ENCODE results near the gene GLRX5.

The GLRX5 gene

DNA sequence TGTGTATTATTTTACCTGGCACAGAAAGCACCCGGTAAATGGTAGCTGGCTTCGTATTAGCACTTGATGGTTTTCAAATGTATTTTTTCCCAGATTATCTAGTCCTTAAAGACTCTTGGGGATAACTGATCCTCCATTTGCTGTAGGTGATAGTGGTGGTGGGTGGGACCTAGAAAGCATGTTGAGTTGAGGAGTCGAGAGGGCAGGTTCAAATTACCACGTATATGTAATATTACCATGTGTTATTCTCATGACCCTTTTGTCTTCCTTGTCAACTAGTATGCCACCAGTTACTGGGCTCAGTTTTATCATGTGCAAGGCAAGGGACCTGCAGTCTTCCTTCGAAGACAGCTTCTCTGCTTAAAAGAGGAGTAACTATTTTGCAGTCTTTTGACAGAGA is 1.8 kb downstream of the GLRX5 start:
- no peak for DNase-seq

DNA sequence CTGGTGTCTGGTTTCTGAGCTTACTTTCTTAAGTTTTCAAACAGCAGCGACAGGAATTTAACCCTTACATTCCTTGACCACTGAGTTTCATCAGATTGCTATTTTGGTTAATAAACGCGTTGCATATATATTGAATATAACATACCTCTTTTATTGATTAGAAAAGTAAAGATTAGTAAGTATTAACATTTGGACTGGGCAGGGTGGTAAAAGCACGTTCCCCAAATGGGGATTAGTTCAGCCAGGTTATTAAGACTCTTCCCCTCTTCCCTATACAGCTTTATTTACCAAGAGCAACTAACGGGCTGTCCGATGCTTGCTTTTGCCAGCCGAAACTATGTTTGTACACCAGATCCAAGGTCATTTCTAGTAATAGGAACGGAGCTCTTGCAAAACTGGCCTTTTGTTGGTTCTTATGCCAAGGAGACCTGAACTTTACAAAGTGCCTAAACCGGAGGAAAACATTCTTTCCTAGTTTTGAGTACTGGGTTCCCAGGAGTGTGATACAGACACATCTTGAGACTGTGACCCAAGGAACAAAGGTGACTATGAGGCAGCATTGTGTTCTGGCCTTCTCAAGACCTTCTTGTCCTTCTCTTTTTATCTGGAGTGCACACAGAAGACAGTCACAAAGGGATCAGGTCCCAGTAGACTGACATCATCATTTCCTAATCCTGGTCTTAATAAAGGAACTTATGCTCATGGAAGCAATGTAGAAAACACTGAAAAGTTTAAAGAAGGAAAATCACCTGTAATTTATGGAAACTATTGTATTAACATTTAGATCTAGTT is 2.6 kb downstream of the GLRX5 start:
- DNase-seq: no peak

DNA sequence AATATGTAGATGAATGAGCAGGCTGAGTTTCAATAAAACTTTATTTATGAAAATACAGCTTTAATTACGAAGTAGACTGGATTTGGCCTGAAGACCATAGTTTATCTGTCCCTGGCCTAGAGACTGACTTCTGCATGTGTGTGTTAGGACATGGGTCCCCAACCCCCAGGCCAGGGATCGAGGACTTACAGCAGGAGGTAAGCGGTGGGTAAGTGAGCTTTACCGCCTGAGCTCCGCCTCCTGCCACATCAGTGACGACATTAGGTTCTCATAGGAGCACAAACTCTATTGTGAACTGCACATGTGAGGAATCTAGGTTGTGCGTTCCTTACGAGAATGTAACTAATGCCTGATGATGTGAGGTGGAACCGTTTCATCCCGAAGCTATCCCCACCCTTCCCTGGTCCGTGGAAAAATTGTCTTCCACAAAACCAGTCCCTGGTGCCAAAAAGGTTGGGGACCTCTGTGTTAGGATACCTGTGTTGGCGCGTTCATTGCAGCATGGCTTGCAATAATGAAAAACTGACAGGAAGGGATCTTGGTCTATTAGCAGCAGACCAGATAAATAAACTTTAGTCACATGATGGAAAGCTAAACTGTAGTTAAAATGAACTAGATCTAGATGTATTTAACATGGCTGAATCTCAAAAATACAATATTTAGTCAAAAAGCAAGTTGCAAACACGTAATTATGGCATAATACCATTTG is 4.1 kb downstream of the GLRX5 start:
- no peak for DNase-seq

DNA sequence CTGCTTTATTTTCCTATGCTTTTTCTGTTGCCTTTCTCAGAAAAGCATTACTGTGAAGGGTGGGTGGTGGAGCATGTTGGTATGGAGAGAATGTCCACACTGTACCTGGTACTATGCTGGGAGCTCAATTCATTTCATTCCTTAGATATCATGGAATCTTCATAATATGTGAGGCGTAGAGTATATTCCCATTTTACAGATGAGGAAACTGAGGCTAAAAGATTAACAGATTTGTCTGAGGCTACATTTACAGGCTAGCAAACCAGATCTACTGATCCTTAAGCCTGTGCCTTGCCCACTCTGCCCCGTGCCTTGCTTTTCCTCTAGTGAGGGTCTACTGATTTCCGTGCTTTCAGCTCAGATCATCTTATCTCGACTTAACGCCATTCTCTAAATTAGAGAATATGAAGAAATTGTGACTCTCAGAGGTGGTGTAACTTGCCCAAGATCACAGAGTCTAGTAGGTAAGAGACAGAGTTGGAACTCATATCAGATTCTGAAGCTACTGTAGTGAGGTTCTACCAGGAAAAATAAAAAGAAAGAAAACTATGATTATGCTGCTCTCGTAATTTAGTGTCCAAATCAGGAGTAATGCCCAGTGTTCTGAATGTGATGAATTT is 5.5 kb downstream of the GLRX5 start:
- no peak for DNase-seq

DNA sequence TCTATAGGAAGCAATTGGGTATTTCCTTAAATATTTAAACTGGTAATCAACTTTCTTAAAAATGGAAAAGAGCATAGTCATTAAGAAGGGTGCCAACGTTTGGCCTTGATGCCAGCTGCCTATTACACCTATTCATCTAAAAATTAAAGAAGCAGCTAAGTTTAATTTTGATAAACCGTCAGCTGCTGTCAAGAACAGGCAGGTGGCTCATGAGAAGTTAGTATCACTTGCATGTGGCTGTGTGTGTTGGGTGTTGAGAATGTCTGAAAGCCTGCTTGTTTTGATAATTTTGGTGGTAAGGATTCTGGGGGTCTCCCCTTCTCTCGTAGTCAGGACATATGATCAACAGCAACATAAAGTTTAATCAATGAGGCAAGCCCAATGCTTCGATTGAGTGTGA is 6.5 kb downstream of the GLRX5 start:
- no peak for DNase-seq

DNA sequence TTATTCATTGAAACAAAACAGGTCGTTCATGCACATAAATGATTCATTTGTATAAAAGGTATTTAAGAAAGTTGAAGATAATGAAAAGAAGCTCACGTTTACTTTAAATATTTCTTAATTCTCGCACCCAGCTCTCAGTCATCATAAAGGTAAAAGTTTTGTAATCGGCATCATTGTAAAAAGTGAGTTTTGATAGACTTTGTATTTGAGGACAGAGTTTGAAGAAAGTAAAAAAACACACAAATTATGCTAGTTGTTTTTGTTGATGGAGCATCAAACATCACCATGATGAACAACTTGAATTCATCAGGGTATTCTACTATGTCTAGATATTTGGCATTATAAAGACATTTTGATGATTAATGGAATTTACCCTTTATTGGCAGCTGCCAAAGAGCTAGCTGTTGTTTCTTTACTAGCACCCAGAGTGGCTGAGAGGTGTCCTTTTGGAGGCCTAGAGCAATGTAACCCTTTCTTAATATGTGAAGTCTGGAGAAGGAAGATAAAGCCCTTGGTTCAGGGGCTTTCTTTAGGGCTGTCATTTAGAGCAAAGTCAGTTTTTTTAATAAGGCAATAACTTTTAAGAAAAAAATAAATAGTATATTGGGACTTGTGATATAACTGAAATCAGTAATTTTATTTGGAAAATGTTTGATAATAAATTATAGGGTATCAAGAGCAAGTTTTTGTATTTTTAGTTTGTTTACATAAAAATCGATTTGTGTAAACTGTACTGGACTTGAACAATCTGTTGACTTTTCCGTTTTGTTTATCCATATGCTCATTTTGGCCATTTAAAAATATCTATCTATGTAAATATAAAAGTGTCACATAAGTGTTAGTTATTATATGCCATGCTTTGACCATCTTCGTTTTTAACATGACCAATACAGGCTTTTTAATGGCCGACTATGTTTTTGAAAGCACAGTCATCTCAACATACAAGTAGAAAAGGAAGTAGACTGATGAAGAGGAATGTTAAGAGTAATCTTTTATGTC is 7.4 kb downstream of the GLRX5 start:
- no peak for DNase-seq

DNA sequence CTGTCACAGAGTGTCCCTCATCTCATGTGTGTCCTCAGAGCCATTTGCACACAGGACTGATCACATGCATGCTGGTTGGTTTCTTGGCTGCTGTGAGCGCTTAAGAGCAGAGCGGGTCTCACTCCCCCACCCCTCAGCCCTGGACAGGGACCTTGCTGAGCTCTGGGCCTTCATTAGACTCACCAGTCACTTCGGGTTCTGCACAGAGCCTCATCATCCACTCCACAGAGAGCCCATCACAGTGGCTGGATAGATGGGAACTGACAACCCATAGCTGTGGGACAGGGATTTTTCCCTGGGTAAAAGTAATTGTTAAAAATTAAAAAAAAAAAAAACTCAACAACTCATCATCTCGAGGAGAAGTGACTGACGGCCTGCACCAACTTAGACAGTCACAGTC is 8.2 kb downstream of the GLRX5 start:
- no peak for DNase-seq

DNA sequence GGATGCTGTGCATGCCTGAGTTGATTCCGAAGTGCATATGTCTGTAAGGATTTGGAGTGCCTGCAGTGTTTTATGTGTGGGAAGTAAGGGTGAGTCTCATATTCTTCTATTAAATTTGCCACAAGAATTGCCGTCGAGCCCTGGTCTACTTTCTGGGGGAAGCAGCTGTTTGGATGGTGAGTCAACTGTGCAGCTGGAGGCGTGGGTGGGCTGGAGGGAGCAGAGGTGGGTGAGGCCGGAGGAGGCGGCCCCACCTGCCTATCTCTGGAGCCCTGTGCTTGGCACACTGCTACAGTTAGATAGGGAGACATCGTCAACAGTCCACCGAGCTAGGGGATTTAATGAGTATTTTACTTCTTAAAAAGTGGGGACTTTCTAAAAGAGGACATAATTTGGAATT is 9.7 kb downstream of the GLRX5 start:
- DNase-seq: no peak

DNA sequence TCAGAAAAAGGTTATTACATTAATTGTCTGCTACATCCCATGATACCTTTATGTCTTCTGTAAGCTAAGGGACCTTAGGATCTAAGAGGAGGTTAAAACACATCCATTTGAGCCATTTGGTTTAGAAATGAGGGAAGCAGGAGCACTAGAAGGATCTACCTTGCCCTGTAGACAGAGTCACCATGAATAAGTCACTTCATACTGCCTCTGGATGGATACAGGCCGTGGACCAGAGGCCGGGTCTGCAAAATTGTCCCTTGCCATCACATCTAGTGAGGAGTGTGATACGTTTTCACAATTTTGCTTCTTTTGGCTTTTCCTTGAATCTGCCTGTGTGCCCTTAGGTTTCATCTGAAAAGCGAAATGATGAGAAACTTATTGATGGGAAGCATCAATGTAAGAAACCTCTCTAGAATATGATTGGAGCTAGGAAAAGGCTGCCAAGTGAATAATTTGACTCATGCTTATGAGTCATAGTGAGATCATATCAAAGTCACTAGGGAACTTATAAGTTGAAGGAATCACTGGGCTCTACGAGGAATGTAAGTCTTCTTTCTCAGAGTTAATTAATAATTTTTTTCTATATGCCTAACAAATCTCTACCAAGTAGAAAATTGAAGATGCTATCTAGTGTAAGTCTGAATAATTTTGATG is 10.8 kb downstream of the GLRX5 start:
- DNase-seq: no peak

DNA sequence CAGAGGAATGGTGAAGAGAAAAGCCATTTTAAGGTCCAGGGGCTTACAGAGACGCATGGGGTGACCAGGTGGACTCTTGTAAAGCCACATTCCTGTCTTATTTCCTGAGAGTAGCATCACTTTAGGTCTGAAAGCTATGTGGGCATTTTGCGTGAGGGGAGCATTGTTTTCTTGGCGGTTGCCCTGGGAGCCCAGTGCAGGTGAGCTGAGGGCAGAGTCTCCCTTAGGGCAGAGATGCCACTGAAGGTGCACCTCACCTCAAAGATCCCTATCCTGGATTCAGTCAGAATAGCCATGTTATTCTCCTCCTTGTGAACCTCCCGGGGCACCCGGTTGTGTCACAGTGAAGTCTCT is 12.4 kb downstream of the GLRX5 start:
- no peak for DNase-seq

DNA sequence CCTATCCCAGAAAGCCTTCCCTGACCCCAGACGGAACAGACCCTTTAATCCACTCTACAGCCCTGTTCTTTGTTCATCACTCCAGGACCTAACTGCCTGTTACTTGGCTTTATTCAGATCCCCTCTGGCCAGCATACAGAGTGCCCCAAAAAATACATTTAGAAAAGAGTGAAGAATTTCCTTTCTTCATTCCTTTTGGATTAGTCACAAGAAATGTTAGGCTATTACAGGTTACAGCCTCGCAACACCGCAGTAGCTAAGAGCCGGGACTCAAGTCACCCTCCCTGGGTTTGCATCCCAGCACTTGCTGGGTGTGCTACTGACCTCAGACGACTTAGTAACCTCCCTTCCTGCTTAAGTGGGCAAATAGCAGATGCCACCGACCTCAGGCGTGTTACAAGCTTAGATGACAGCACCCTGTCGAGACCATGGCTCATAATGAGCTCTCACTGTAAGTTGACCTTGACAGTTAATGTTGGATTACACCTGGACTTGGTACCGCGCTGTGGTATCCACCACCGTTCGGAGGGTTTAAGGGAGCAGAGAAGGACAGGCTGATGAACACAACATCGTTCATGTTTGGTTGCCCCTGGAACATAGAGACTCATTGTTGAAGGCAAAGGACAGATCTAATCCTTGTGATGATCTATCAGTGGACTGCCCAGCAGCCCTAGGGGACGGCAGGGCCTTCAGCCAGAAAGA is 12.9 kb downstream of the GLRX5 start:
- DNase-seq: no peak

DNA sequence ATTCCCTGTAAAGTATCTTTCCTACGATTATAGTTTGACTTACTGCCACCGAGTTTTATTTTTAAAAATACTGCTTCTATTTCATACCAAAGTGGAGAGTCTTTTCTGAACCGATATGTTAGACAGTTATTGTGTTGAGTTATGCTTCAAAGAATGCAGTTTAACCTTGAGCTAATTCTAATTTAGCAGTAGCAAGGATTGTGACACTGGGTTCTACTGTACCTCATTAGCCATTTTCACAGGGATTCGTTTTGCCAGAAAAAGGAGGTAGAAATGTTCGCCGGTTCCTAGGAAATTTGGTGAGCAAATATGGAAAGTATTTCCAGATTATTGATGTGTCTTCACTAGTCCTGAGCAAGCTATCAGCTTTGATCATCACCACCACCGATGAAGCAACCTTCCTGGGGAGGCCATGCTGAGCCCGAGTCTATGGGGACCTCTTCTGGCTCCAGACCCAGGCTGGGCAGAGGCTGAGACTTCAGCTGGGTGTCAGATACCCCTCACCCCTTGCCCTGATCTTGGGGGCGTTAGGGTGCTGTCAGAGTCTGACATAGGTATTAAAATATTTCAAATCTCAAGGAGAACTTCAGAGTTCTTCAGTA is 13.6 kb downstream of the GLRX5 start:
- no peak for DNase-seq

DNA sequence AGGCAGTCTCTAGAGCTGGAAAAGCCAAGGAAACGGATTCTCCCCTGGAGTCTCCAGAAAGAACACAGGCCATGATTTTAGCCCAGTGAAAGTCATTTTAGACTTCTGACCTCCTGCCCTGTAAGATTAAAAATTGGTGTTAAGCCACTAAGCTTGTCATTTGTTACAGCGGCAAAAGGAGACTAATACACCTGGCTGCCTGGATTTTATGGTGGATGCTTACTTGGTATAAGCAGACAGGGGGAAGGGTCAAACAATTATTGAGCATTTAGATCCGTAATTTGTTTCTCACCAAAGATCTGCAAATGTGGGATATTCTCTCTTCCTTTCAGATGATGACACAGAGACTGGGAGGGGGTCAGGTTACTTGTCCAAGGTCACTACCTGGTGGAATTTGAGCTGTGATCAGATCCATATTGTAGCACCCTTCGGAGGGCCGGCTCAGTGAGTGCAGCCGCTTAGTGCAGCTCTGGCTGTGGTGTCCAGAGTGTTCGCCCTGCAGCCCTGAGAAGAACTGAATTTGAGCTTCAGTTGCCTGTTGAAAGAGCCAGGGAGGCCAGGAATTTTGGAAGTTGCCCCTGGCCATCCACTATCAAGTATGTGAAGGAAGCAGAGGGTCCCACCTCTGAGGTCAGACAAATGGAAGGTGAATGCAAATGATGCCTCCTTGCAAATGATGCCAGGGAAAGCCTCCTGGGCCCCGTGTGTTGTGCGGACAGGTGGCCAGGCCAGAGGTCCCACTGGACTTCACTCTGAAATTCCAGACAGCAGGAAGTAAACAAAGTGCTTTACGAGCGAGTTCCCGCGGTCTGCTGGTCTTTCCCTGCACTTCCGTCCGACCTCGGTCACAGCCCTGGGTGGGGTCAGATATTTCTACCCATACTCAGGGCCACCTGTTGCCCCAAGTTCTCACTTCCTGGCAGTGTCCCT is 15.1 kb downstream of the GLRX5 start:
- no peak for DNase-seq

DNA sequence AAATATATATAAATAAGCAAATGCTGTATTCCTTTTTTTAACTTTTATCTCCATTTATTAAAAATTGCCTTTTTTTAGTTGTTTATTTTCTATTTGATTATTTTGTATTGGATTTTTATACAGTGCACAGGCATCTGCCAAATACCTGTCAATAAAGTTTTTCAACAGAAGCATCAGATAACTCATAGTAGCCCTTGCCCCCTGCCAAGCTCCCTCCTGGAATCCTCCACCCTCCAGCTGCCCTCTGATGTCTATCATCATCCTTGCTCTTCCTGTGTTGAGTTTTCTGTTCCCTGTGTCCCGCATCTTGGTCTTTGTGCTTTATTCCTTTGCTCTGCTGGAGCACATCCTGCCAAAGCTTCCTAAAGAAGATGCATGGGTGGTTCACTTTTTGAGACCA is 16.6 kb downstream of the GLRX5 start:
- DNase-seq: no peak

DNA sequence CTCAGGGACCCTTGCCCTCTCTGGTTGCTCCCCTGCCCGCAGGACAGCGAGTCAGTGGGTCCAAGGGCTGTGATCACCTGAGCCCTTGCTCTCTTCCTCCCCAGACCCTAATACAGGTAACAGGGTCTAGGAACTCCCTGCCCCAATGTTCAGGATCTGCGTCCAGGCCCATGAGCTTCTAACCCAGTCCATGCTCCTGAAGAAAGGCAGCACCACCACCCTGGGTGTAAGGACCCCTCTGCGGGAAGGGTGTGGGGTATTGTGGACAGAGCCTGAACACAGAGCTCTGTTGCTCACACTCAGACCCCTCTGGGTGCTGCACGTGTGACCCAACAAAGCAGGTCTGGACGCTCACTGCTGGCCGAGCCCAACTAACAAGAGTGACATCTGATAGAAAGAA is 18.3 kb downstream of the GLRX5 start:
- DNase-seq: no peak

DNA sequence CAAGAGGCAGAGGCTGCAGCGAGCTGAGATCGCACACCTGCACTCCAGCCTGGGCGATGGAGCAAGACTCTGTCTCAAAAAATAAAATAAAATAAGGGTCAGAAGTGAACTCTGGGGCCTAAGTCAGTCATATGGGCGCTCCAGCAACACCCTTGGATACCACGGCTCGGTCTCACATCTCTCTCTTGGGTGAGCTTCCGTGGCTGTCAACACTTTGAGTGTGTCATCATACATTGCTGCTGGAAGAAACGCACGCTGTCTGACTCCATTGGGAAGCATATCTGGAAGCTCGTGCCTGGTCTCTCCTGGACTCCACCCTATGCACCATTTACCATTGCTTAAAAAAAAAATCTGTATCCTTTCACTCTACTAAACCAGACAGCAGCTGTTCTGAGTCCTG is 20.2 kb downstream of the GLRX5 start:
- DNase-seq: no peak

DNA sequence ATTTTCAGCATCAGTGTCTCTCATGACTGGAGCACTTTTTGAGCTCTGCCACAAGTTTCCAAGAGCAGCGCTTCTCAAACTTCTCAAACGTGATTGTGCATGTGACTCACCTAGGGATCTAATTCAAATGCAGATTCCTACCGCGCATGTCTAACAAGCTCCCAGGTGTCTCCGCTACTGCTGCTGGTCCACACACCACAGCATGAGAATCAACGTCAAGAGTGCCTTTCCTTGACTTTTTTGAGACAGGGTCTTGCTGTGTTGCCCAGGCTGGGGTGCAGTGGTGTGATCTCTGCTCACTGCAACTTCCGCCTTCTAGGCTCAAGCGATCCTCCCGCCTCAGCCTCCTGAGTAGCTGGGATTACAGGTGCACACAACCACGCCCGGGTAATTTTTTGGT is 22.4 kb downstream of the GLRX5 start:
- DNase-seq: no peak

DNA sequence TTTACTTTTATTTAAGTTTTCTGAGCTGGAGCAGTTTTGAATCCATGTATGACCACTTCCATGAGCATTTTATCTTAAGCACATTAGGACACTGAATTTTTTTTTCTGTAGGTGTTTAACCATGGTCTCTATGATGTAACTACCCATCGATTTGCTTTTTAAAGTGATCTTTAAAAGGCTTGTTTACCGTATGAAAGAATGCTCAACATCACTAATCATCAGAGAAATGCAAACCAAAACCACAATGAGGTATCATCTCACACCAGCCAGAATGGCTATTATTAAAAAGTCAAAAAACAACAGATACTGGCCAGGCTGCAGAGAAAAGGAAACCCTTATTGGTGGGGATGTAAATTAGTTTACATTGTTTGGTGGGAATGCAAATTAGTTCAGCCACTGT is 23.0 kb downstream of the GLRX5 start:
- DNase-seq: no peak

DNA sequence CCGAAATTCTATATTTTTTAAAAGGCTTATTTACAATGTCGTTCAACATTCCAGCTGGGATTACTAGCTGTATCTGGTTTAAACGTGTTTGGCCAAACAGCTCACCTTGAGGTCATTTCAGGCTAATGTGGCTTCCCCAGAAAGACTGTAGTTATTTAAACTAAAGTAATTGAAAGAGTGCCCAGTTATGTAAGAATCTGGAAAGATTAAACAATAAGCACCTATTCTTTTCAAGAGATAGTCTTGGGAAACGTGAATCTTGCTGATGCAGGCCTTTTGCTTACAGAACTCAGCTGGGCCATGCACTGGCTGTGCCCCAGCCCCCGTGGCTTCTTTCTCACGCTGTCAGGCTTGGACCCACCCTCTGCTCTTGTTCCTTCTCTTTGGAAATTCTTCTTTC is 24.4 kb downstream of the GLRX5 start:
- DNase-seq: no peak

DNA sequence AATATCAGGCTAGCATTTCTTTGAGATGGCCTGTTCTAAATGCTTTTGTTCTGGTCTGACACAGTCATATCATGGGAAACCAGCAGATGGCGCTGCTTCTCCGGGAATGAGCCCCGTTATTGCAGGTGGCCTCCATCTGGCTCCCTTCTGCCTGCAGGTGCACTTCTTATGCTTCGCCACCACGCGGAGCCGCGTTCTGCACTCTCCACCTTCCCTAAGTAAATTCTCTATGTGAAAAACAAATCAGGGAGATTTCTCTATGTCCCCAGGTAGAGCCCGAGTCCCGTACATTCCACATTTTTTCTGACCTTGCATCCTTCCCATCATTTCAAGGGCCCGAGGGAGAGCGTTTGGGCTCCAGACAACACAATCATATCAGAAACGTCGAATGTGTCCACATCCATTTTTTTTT is 26.2 kb downstream of the GLRX5 start:
- DNase-seq: peak; percentile 84 to 93

Data from NCI-H187 (cell line).